MM.1S (cell line): ENCODE results near the gene LGALS7.
"Not testable (repeated sequence)": the region's sequence is repeated elsewhere in the genome, so short reads cannot be mapped to it uniquely, and the experiment has no call there.

ENCODE experiments used
- CTCF ChIP-seq: fragments of 300-600 bp; sonication (generic); IDR thresholded peaks from 2 replicates; pipeline ENCODE4 v1.5.1; 2016; ENCODE audit warnings: antibody characterized with exemption, low read length, mixed read lengths
- EZH2phosphoT487 ChIP-seq: fragments of 300-600 bp; sonication (generic); IDR thresholded peaks from 2 replicates; pipeline ENCODE4 v1.6.1; 2018; ENCODE audit warnings: antibody characterized with exemption, low read length

DNA sequence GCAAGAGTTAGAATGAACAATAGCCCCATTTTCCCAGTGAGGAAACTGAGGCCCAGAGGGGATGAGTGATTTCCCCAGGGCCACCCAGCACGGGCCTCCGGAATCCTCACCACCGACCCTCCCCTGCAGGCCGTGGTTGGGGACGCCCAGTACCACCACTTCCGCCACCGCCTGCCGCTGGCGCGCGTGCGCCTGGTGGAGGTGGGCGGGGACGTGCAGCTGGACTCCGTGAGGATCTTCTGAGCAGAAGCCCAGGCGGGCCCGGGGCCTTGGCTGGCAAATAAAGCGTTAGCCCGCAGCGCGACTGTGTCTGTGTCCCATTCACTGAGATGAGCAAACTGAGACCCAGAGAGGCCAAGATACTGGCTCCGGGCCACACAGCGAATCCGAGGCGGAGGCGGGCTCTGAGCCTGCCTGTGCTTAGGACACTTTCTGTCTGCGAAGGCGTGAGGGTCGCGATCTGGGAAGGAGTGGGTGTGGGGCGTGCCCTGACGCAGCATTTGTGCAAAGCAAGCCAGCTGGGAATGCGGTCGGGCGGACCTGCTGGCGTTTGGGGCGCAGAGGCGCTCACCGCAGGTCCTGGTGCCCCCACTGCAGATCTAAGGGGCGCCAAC lies 18.2 kb upstream of the LGALS7 start:
- TF ChIP-seq CTCF, EZH2phosphoT487: not testable (repeated sequence)
